Dendritic cell treated with granulocyte-macrophage colony-stimulating factor and Interleukin-4, amounts not matched to agents 40 ng/mL and 50 ng/mL, for 4 days (primary cell): ENCODE results near the gene RNF146.
"Not testable (repeated sequence)": the region's sequence is repeated elsewhere in the genome, so short reads cannot be mapped to it uniquely, and the experiment has no call there.

Experiments
- H3K27ac Mint-ChIP-seq: one replicate; pipeline ENCODE4 v1.8.0; 2022; ENCODE audit warnings: mild to moderate bottlenecking, mixed read lengths
- H3K27me3 Mint-ChIP-seq: one replicate; pipeline ENCODE4 v1.8.0; 2022; ENCODE audit warnings: mild to moderate bottlenecking, mixed read lengths
- H3K36me3 Mint-ChIP-seq: one replicate; pipeline ENCODE4 v1.8.0; 2022; ENCODE audit warnings: low read depth, mixed read lengths
- H3K4me1 Mint-ChIP-seq: one replicate; pipeline ENCODE4 v1.8.0; 2022; ENCODE audit warnings: low read depth, mixed read lengths
- H3K4me3 Mint-ChIP-seq: one replicate; pipeline ENCODE4 v1.8.0; 2022; ENCODE audit warnings: mild to moderate bottlenecking, moderate library complexity, mixed read lengths
- H3K9me3 Mint-ChIP-seq: one replicate; pipeline ENCODE4 v1.8.0; 2022; ENCODE audit warnings: mixed read lengths
- intact Hi-C: fragments of 100-400 bp; cut with micrococcal nuclease; formaldehyde crosslinking; loops from one replicate; pipeline ENCODE4 v1.15.0; 2022

The RNF146 gene, protein sequence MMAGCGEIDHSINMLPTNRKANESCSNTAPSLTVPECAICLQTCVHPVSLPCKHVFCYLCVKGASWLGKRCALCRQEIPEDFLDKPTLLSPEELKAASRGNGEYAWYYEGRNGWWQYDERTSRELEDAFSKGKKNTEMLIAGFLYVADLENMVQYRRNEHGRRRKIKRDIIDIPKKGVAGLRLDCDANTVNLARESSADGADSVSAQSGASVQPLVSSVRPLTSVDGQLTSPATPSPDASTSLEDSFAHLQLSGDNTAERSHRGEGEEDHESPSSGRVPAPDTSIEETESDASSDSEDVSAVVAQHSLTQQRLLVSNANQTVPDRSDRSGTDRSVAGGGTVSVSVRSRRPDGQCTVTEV

GRCh38 chr6:127266178-127266891, at the start of gene RNF146:
TSS of gene RNF146 (plus strand) at chr6:127266864. CDS start at chr6:127280339, 13,475 bp downstream.
- peak within 1 kb of the TSS; percentile 100 for H3K4me3 Mint-ChIP-seq
- peak within 1 kb of the TSS; percentile 98 for H3K27ac Mint-ChIP-seq
- peaks cover 22% of the 10 kb centered on the region for H3K36me3 Mint-ChIP-seq
- intact Hi-C loops: loop anchor here (2.0 to 10.0 kb wide), 4 partner anchors 59 to 922 kb away; partner anchors contain the start of genes CENPW and ECHDC1
- peaks cover 27% of the 10 kb centered on the region for H3K4me1 Mint-ChIP-seq
- no peaks in the 10 kb centered on the region for H3K27me3 Mint-ChIP-seq
- H3K9me3 Mint-ChIP-seq: no peaks in the 10 kb centered on the region

GRCh38 chr6:127219869-127220268, 46.8 kb upstream of the RNF146 start:
- no peak overlapping the region for H3K27ac Mint-ChIP-seq
- no peaks in the 10 kb centered on the region for H3K36me3 Mint-ChIP-seq
- peaks cover 11% of the 10 kb centered on the region for H3K27me3 Mint-ChIP-seq
- no peaks in the 10 kb centered on the region for H3K4me1 Mint-ChIP-seq
- no peak overlapping the region for H3K4me3 Mint-ChIP-seq
- intact Hi-C loops: no loop called here
- H3K9me3 Mint-ChIP-seq: peaks cover 12% of the 10 kb centered on the region

DNA sequence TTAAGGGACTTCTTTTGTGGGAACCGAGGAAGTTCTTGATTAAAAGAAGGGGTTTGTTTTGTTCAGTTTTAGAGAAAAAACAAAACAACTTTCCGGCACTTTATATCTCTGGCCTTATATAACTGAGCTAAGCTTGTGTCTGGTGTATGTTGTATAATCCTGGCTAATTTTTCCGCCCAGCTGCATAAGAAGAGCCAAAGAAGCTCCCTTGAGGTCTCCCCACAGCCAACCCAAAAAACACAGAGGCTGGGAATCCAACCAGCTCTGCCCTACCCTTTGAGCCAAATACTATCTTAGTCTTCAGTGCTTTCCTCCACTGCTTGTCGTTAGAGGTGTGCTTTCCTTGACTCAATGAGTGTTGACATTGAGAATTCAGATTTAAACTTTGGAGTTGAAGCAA, 45.5 kb upstream of the RNF146 start:
- Mint-ChIP-seq H3K27me3 (peaks cover 8% of the 10 kb centered on the region), H3K36me3 (no peaks in the 10 kb centered on the region), H3K4me1 (no peaks in the 10 kb centered on the region), H3K9me3 (peaks cover 12% of the 10 kb centered on the region), H3K27ac (no peak overlapping the region), H3K4me3 (no peak overlapping the region)
- intact Hi-C loops: no loop called here

DNA sequence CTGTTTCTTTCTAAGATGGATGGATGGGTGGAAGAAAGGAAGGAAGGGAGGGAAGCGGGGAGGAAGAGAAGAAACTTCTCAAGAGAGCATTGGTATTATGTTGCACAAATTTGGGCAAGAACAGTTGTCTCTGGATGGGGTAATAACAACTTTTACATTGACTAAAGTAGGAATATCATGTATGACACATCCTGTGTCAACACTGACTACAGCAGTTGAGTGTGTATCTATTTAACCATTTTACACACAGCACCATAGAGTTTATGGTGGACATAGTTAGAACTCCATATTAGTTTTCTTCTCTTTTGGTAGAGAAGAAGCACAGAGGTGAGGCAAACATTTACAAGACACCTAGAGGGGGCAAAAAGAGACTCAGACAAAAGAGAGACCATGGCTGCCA, 44.2 kb upstream of the RNF146 start:
- Mint-ChIP-seq H3K27ac (no peak overlapping the region), H3K4me3 (no peak overlapping the region), H3K27me3 (peaks cover 8% of the 10 kb centered on the region), H3K36me3 (no peaks in the 10 kb centered on the region), H3K4me1 (no peaks in the 10 kb centered on the region), H3K9me3 (peaks cover 12% of the 10 kb centered on the region)
- intact Hi-C loops: no loop called here

DNA sequence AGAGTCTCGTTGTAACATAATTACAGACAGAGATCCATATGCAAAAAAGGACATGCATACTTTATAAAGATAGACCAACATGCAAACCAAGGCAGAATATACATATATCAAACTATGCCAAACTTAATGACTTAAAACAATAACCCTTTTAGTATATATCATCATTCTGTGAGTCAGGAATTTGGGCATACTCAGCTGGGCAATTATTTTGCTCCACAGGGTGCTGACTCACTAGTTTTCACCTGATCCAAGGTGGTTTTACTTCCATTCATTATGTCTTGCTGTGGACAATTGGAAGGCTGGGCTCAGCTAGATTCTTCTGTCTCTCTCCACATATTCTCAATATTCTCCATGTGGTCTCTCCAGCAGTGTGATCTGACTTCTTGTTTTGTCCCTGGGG, 41.2 kb upstream of the RNF146 start:
- Mint-ChIP-seq H3K4me3 (no peak overlapping the region), H3K4me1 (no peaks in the 10 kb centered on the region), H3K36me3 (no peaks in the 10 kb centered on the region), H3K27ac (no peak overlapping the region), H3K9me3 (peaks cover 16% of the 10 kb centered on the region), H3K27me3 (peaks cover 4% of the 10 kb centered on the region)
- intact Hi-C loops: no loop called here

DNA sequence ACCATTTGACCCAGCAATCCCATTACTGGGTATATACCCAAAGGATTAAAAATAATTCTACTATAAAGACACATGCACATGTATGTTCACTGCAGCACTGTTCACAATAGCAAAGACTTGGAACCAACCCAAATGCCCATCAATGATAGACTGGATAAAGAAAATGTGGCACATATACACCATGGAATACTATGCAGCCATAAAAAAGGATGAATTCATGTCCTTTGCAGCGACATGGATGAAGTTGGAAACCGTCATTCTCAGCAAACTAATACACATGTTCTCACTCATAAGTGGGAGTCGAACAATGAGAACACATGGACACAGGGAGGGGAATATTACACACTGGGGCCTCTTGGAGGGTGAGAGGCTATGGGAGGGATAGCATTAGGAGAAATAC, 32.8 kb upstream of the RNF146 start:
- H3K4me3 Mint-ChIP-seq, H3K4me1 Mint-ChIP-seq, H3K27ac Mint-ChIP-seq, H3K36me3 Mint-ChIP-seq, intact Hi-C loops, H3K27me3 Mint-ChIP-seq: not testable (repeated sequence)
- peaks cover 28% of the 10 kb centered on the region for H3K9me3 Mint-ChIP-seq

- no peak overlapping the region for H3K27ac Mint-ChIP-seq
- H3K27me3 Mint-ChIP-seq: no peaks in the 10 kb centered on the region
- intact Hi-C loops: no loop called here
- H3K36me3 Mint-ChIP-seq: no peaks in the 10 kb centered on the region
- H3K9me3 Mint-ChIP-seq: no peaks in the 10 kb centered on the region
- no peaks in the 10 kb centered on the region for H3K4me1 Mint-ChIP-seq
- no peak overlapping the region for H3K4me3 Mint-ChIP-seq
Observed at GRCh38 chr6:127243501-127243900, 23.2 kb upstream of the RNF146 start.

- Mint-ChIP-seq H3K27ac (no peak overlapping the region), H3K4me3 (no peak overlapping the region), H3K36me3 (no peaks in the 10 kb centered on the region), H3K27me3 (no peaks in the 10 kb centered on the region), H3K9me3 (no peaks in the 10 kb centered on the region), H3K4me1 (no peaks in the 10 kb centered on the region)
- intact Hi-C loops: no loop called here
Observed at GRCh38 chr6:127247114-127248096, 19.3 kb upstream of the RNF146 start.

DNA sequence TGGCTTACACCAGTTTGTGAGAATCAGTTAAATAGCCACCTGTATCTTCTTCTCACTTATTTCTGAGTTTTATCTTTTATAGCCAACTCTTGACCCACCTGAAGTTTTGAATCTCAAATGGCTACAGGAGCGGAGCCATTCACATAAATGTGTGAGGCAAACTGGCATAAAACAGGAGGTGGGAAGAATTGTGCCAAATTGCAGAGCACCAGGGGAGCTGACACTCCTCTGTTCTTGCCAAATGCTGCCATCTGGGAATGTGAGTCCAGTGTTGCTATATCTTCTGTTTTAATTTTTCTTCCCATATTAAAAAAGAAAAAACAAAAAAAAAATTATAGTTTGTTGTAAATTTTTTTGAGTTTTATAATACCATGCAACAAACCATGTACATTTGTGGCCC, 17.0 kb upstream of the RNF146 start:
- H3K27ac Mint-ChIP-seq: no peak overlapping the region
- no peaks in the 10 kb centered on the region for H3K36me3 Mint-ChIP-seq
- intact Hi-C loops: no loop called here
- H3K27me3 Mint-ChIP-seq: no peaks in the 10 kb centered on the region
- H3K9me3 Mint-ChIP-seq: no peaks in the 10 kb centered on the region
- no peak overlapping the region for H3K4me3 Mint-ChIP-seq
- H3K4me1 Mint-ChIP-seq: no peaks in the 10 kb centered on the region

GRCh38 chr6:127255286-127255685, 11.4 kb upstream of the RNF146 start:
- H3K27me3 Mint-ChIP-seq: no peaks in the 10 kb centered on the region
- H3K27ac Mint-ChIP-seq: no peak overlapping the region
- no peaks in the 10 kb centered on the region for H3K9me3 Mint-ChIP-seq
- no peak overlapping the region for H3K4me3 Mint-ChIP-seq
- intact Hi-C loops: no loop called here
- no peaks in the 10 kb centered on the region for H3K36me3 Mint-ChIP-seq
- no peaks in the 10 kb centered on the region for H3K4me1 Mint-ChIP-seq

- H3K4me1 Mint-ChIP-seq: peaks cover 6% of the 10 kb centered on the region
- H3K27me3 Mint-ChIP-seq: no peaks in the 10 kb centered on the region
- H3K36me3 Mint-ChIP-seq: peaks cover 16% of the 10 kb centered on the region
- H3K9me3 Mint-ChIP-seq: no peaks in the 10 kb centered on the region
- H3K27ac Mint-ChIP-seq: no peak overlapping the region
- intact Hi-C loops: loop anchor here (10.0 kb wide), 1 partner anchor 918 kb away; the partner anchor contains the start of gene CENPW
- H3K4me3 Mint-ChIP-seq: no peak overlapping the region
Observed at GRCh38 chr6:127262896-127263295, 3.8 kb upstream of the RNF146 start.

DNA sequence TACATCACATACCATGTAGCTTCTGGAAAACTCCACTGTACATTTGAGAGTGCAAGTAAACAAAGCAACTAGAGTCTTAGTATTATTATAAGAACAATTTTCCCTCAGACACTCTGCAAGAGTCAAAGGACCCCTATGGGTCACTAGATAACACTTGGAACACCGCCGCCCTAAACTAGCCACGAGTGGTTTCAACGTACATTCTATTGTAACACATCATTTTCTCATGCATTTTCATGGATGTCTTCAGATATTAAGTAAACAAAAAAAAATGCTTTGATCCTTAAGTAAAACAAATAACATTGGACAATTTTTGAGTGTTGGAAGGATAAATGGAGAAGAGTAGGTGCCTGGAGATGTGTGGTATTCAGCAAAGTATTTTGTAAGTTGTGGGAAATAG, 3.2 kb upstream of the RNF146 start:
- no peak overlapping the region for H3K27ac Mint-ChIP-seq
- H3K9me3 Mint-ChIP-seq: no peaks in the 10 kb centered on the region
- H3K36me3 Mint-ChIP-seq: peaks cover 16% of the 10 kb centered on the region
- intact Hi-C loops: loop anchor here (10.0 kb wide), 1 partner anchor 919 kb away; the partner anchor contains the start of gene CENPW
- H3K4me3 Mint-ChIP-seq: no peak overlapping the region
- H3K4me1 Mint-ChIP-seq: peaks cover 12% of the 10 kb centered on the region
- H3K27me3 Mint-ChIP-seq: no peaks in the 10 kb centered on the region

DNA sequence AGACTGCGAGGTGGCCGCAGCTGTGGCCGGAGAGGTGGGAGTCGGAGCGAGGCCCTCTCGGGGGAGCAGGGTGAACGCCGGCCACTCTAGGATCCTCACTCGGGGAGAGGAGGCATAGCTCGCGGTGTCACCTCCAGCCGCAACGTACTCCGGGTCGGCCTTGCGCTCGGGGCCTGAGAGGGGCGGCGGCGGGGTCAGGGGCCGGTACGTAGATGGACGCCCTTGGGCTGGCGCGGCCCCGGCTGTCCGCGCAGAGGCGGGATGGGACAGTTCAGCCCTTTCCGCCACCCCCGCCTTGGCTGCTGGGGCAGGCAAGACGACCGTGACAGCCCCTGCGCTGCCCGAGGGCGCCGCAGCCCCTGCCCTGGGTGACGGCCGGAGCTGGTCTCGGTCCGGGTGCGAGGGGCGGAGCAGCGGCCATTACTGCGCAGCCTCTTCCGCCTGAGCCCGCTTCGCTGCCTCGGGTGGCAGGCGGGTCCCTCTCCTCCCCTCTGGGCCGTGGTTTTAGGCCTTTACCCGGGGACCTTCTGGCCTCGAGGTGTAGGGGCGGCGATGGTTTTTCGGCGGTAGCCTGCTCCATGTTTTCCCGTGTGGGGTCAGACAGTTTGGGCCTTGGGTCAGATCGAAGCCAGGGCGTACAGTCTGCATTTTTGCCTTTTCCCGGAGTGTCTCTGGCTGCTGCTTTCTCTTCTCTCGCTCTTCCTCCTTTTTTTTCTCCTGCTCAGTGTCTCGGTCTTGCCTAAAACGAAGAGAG, 405 bp downstream of the RNF146 start:
- Mint-ChIP-seq H3K36me3 (peaks cover 22% of the 10 kb centered on the region), H3K9me3 (no peaks in the 10 kb centered on the region), H3K27ac (peak overlapping the region; percentile 98), H3K4me1 (peaks cover 29% of the 10 kb centered on the region), H3K27me3 (no peaks in the 10 kb centered on the region), H3K4me3 (peak overlapping the region; percentile 100)
- intact Hi-C loops: loop anchor here (2.0 to 10.0 kb wide), 4 partner anchors 60 to 922 kb away; partner anchors contain the start of genes CENPW and ECHDC1
